Coronary artery (tissue), 2 donors: ENCODE measurements around the gene OR2Y1.
"Not testable (repeated sequence)": the region's sequence is repeated elsewhere in the genome, so short reads cannot be mapped to it uniquely, and the experiment has no call there.

Experiments
- DNase-seq: peaks from one replicate; pipeline ENCODE4 v3.0.0-alpha.2; 2017; ENCODE audit warnings: low spot score
- H3K27ac ChIP-seq, 2 donors: fragments of 200-600 bp; sonication (generic); one replicate each; pipeline ENCODE4 v1.5.1; 2016 to 2019
- H3K4me3 ChIP-seq: fragments of 200-600 bp; sonication (generic); 2 replicates; pipeline ENCODE4 v1.5.1; 2016; ENCODE audit warnings: mild to moderate bottlenecking, moderate library complexity
- CTCF ChIP-seq: fragments of 200-600 bp; sonication (generic); IDR thresholded peaks from one replicate; pipeline ENCODE4 v1.5.1; 2019; ENCODE audit warnings: antibody characterized with exemption

OR2Y1 gene

GRCh38 chr5:180704362-180704761 is 35.5 kb downstream of the OR2Y1 start:
- TF ChIP-seq CTCF: no peak
- Histone ChIP-seq H3K4me3 (no peak overlapping the region), H3K27ac (no peak overlapping the region)
- no peak for DNase-seq

DNA sequence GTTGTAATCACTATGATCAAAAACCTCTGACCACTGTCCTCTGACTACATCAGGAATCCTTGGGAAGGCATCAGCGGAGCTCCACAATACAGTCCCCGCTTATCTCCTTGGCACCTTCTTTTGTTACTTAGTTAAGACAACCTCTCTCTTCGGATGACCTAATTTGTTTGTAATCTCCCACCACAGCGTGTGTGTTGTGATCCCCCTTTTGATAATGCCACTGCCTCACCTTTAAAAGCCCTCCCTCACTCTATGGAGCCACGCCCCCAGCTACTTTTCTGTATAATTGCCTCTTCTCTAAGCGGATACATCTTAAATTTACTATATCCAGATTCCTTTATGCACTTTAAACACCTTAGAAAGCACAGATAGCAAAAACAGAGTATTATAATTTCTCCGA is 35.9 kb downstream of the OR2Y1 start:
- DNase-seq: no peak

GRCh38 chr5:180703371-180703770 is 36.5 kb downstream of the OR2Y1 start:
- not testable (repeated sequence) for H3K4me3 ChIP-seq, H3K27ac ChIP-seq, DNase-seq

More for the DNA sequence above, 35.9 kb downstream of the OR2Y1 start:
- Histone ChIP-seq H3K4me3 (no peak overlapping the region), H3K27ac (no peak overlapping the region)
- TF ChIP-seq CTCF: no peak

DNA sequence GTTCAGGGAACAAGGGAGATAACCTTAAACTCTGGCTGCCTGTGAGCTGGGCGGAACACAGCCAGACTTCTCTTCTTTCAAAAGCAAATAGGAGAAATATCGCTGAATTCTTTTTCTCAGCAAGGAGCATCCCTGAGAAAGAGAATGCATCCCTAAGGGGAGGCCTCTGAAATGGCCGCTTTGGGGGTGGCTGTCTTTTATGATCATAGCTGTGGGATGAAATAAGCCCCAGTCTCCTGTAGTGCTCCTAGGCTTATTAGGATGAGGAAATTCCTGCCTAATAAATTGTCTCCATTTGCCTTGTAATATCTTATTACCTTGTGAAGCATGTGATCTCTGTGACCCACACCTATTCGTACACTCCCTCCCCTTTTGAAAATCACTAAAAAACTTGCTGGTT is 39.4 kb downstream of the OR2Y1 start:
- not testable (repeated sequence) for DNase-seq, H3K27ac ChIP-seq, H3K4me3 ChIP-seq

- DNase-seq: no peak
- Histone ChIP-seq H3K4me3 (no peak overlapping the region), H3K27ac (no peak overlapping the region)
- TF ChIP-seq CTCF: no peak
These were observed 40.8 kb downstream of the OR2Y1 start for GRCh38 chr5:180699042-180699441.

- Histone ChIP-seq H3K27ac (no peak overlapping the region), H3K4me3 (no peak overlapping the region)
- no peak for TF ChIP-seq CTCF
- DNase-seq: no peak
These were observed 43.7 kb downstream of the OR2Y1 start for GRCh38 chr5:180696116-180696515.

DNA sequence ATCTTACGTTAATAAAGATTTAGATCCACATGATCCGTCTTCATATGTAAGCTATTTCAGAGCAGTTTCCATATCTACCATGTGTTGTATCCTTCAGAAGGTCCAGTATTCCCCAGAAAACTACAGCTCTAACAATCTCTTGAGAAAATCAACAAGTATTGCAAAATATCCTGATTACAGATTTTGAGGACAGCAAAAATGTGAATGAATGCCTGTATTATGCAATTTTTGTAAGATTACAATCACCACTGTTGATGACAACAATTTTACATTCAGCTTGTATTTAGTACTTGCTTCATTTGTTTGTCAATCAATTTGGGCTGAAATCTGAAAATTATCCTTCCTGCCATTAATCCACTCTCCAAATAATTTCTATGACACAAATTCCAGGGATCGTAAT is 47.4 kb downstream of the OR2Y1 start:
- TF ChIP-seq CTCF: no peak
- no peak for DNase-seq
- Histone ChIP-seq H3K4me3 (no peak overlapping the region), H3K27ac (no peak overlapping the region)

DNA sequence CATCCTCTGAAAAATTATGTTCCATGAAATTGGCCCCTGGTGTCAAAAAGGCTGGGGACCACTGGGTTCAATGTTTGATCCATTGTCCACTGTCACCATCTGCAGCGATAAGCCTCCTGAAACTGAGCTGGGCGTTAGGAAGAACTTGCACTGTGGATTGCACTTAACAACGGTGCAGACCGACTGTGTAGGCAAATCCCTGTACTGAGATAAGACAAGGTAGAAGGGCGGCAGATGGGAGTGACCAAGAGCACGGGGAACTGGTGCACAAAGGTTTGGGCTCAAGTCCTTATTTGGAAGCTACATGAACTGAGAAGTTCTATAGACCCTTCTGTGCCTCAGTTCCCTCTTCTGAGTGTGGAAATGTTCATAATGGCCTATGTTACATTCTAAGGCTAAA is 48.8 kb downstream of the OR2Y1 start:
- no peak for TF ChIP-seq CTCF
- no peak for DNase-seq
- Histone ChIP-seq H3K27ac (no peak overlapping the region), H3K4me3 (no peak overlapping the region)
